Neural cell (in vitro differentiated cells): ENCODE measurements around the gene HLF. TPM values are rescaled to one million over a fixed set of nuclear protein-coding genes. Genes with fewer than 3 reads are reported as not detected.

Experiments
- H2AFZ ChIP-seq: fragments of 200-600, 300-800 bp; sonication (generic), shearing (Covaris generic); 2 replicates; pipeline ENCODE4 v1.6.0; 2014; ENCODE audit warnings: low read depth, mild to moderate bottlenecking, antibody characterized with exemption, low read length, moderate library complexity
- H3F3A ChIP-seq: fragments of 200-600 bp; shearing (Covaris generic); 2 replicates; pipeline ENCODE4 v1.6.1; 2016; ENCODE audit warnings: mild to moderate bottlenecking, moderate library complexity, mixed read lengths, antibody characterized with exemption, low read length; ENCODE audit not compliant: insufficient read depth, poor library complexity, severe bottlenecking
- H3K27ac ChIP-seq: fragments of 200-600, 300-800 bp; sonication (generic), shearing (Covaris generic); 2 replicates; pipeline ENCODE4 v1.5.1; 2014; ENCODE audit warnings: mild to moderate bottlenecking, low read length, moderate library complexity
- H3K27me3 ChIP-seq: fragments of 300-800, 200-600 bp; sonication (generic), shearing (Covaris generic); 2 replicates; pipeline ENCODE4 v1.6.0; 2014; ENCODE audit warnings: mild to moderate bottlenecking, low read depth, low read length, moderate library complexity; ENCODE audit not compliant: insufficient read depth
- H3K36me3 ChIP-seq: fragments of 300-800, 200-600 bp; sonication (generic), shearing (Covaris generic); 2 replicates; pipeline ENCODE4 v1.5.1; 2014; ENCODE audit warnings: mild to moderate bottlenecking, antibody characterized with exemption, low read length, moderate library complexity; ENCODE audit not compliant: insufficient read depth
- H3K4me2 ChIP-seq: fragments of 300-800, 200-600 bp; sonication (generic), shearing (Covaris generic); 2 replicates; pipeline ENCODE4 v1.6.0; 2014; ENCODE audit warnings: mild to moderate bottlenecking, low read length
- H3K4me3 ChIP-seq: fragments of 300-800, 200-600 bp; sonication (generic), shearing (Covaris generic); 2 replicates; pipeline ENCODE4 v1.5.1; 2014; ENCODE audit warnings: mild to moderate bottlenecking, low read length, moderate library complexity
- H3K79me2 ChIP-seq: fragments of 200-600 bp; shearing (Covaris generic); replicated peaks from 2 replicates; pipeline ENCODE4 v1.6.0; 2014; ENCODE audit warnings: mild to moderate bottlenecking, low read length, moderate library complexity; ENCODE audit not compliant: insufficient read depth
- H3K9ac ChIP-seq: fragments of 300-800, 200-600 bp; sonication (generic), shearing (Covaris generic); 2 replicates; pipeline ENCODE4 v1.6.1; 2016; ENCODE audit warnings: mild to moderate bottlenecking, low read length, mixed read lengths
- H3K9me2 ChIP-seq: fragments of 200-600 bp; shearing (Covaris generic); 2 replicates; pipeline ENCODE4 v1.6.1; 2016; ENCODE audit warnings: mild to moderate bottlenecking, low read length, mixed read lengths; ENCODE audit not compliant: insufficient read depth
- H3K9me3 ChIP-seq: fragments of 200-600, 300-800 bp; sonication (generic), shearing (Covaris generic); 2 replicates; pipeline ENCODE4 v1.6.1; 2016; ENCODE audit warnings: mild to moderate bottlenecking, mixed run types, low read length, moderate library complexity, mixed read lengths
- H4K20me1 ChIP-seq: fragments of 200-600 bp; shearing (Covaris generic); 2 replicates; pipeline ENCODE4 v1.6.1; 2016; ENCODE audit warnings: mild to moderate bottlenecking, mixed run types; ENCODE audit not compliant: insufficient read depth
- CTCF ChIP-seq: fragments of 450-650 bp; IDR thresholded peaks from 2 replicates; pipeline ENCODE4 v1.5.1; 2014; ENCODE audit warnings: antibody characterized with exemption, mild to moderate bottlenecking, moderate library complexity; ENCODE audit not compliant: poor library complexity, severe bottlenecking
- EP300 ChIP-seq: fragments of 450-650 bp; conservative IDR thresholded peaks from 2 replicates; pipeline ENCODE4 v1.6.1; 2014; ENCODE audit warnings: antibody characterized with exemption, mild to moderate bottlenecking, moderate library complexity; ENCODE audit not compliant: poor library complexity, severe bottlenecking
- EZH2 ChIP-seq: fragments of 200-600, 300-800 bp; shearing (Covaris generic), sonication (generic); IDR thresholded peaks from 2 replicates; pipeline ENCODE4 v1.6.1; 2014; ENCODE audit warnings: antibody characterized with exemption, low read length, borderline replicate concordance, mild to moderate bottlenecking; ENCODE audit not compliant: insufficient read depth, poor library complexity, severe bottlenecking
- MXI1 ChIP-seq: fragments of 450-650 bp; conservative IDR thresholded peaks from 2 replicates; pipeline ENCODE4 v1.6.1; 2014; ENCODE audit warnings: antibody characterized with exemption, mild to moderate bottlenecking; ENCODE audit not compliant: poor library complexity, severe bottlenecking
- POLR2AphosphoS5 ChIP-seq: IDR thresholded peaks from 2 replicates; pipeline ENCODE4 v1.6.1; 2012
- RAD21 ChIP-seq: fragments of 450-650 bp; conservative IDR thresholded peaks from 2 replicates; pipeline ENCODE4 v1.6.1; 2014; ENCODE audit warnings: antibody characterized with exemption, mild to moderate bottlenecking, moderate library complexity
- REST ChIP-seq: IDR thresholded peaks from 2 replicates; pipeline ENCODE4 v1.6.1; 2012; ENCODE audit warnings: borderline replicate concordance
- SMC3 ChIP-seq: fragments of 450-650 bp; conservative IDR thresholded peaks from 2 replicates; pipeline ENCODE4 v1.6.1; 2014; ENCODE audit warnings: antibody characterized with exemption, mild to moderate bottlenecking, moderate library complexity; ENCODE audit not compliant: poor library complexity
- TAF1 ChIP-seq: IDR thresholded peaks from 2 replicates; pipeline ENCODE4 v1.6.1; 2012; ENCODE audit warnings: low read depth
- polyA plus RNA-seq: library from polyadenylated mRNA; depleted of rRNA; stranded (reverse); fragments of >200 nt; gene quantifications from 2 replicates; pipeline ENCODE4 v1.2.3, GENCODE V29; 2014

Gene HLF
- polyA plus RNA-seq, 1 donor from 2014 or later: 0.71 TPM

GRCh38 chr17:55299890-55300289, 35.1 kb downstream of the HLF start:
- TF ChIP-seq POLR2AphosphoS5 (no peak), MXI1 (no peak), REST (no peak)
- no peaks in the 10 kb centered on the region for H3K79me2 ChIP-seq
- H3K4me2 ChIP-seq: no peak overlapping the region
- no peak overlapping the region for H3K9ac ChIP-seq
- H3K9me3 ChIP-seq: no peaks in the 10 kb centered on the region
- no peaks in the 10 kb centered on the region for H3F3A ChIP-seq
- H3K9me2 ChIP-seq: no peaks in the 10 kb centered on the region
- no peaks in the 10 kb centered on the region for H3K27me3 ChIP-seq
- no peaks in the 10 kb centered on the region for H4K20me1 ChIP-seq
- H2AFZ ChIP-seq: no peak overlapping the region
- H3K36me3 ChIP-seq: no peaks in the 10 kb centered on the region
- H3K27ac ChIP-seq: no peak overlapping the region
- H3K4me3 ChIP-seq: no peak overlapping the region

GRCh38 chr17:55300479-55301290, 35.9 kb downstream of the HLF start:
- no peak overlapping the region for H3K4me2 ChIP-seq
- H3K9ac ChIP-seq: no peak overlapping the region
- H3K36me3 ChIP-seq: no peaks in the 10 kb centered on the region
- TF ChIP-seq REST (no peak), EZH2 (no peak), POLR2AphosphoS5 (no peak), RAD21 (no peak), EP300 (no peak), CTCF (no peak), MXI1 (no peak), TAF1 (no peak), SMC3 (no peak)
- no peak overlapping the region for H3K4me3 ChIP-seq
- H3K27me3 ChIP-seq: no peaks in the 10 kb centered on the region
- H3F3A ChIP-seq: no peaks in the 10 kb centered on the region
- no peak overlapping the region for H2AFZ ChIP-seq
- H3K9me2 ChIP-seq: no peaks in the 10 kb centered on the region
- H4K20me1 ChIP-seq: no peaks in the 10 kb centered on the region
- no peaks in the 10 kb centered on the region for H3K79me2 ChIP-seq
- H3K9me3 ChIP-seq: no peaks in the 10 kb centered on the region
- no peak overlapping the region for H3K27ac ChIP-seq
